ENCODE results near the gene ITPR2. TPM values are rescaled to one million over a fixed set of nuclear protein-coding genes. Genes with fewer than 3 reads are reported as not detected.

The ITPR2 gene
- total RNA-seq, 2 experiments from 2014 or later, result 28.8 to 29.9 TPM

DNA sequence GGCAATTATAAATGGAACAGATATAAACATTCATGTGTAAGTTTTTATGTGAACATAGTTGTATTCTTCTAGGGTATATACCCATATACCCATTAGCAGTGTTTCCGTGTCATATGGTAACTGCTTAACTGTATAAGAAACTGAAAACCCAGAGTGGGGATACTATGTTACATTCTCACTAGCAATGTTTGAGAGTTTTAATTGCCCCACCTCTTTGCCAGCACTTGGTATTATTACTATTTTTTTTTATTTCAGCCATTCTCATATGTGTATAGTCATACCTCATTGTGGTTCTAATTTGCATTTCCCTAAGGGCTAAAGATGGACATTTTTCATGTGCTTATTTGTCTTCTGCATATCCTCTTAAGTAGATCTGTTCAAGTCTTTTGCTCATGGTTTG is 28.7 kb upstream of the ITPR2 start:
- intact Hi-C loops (cut with DNase I, micrococcal nuclease), result no loop called here
- Histone ChIP-seq H3K36me3 (ENCODE audit: insufficient read depth, low read length) (no peaks in the 10 kb centered on the region), H3K4me1 (ENCODE audit: insufficient read depth, low read length) (no peaks in the 10 kb centered on the region), H3K27me3 (ENCODE audit: control insufficient read depth in 1 of 2, insufficient read depth in 2 of 2, low read length in 2 of 2) (no peaks in the 10 kb centered on the region), H3K9me3 (ENCODE audit: control insufficient read depth in 1 of 2, insufficient read depth in 1 of 2, low read length in 2 of 2) (no peaks in the 10 kb centered on the region), H3K4me3 (ENCODE audit: low read length) (no peak overlapping the region), H3K27ac (ENCODE audit: low read depth in 1 of 2, low read length in 2 of 2) (no peak overlapping the region)
- DNase-seq (no peak), ATAC-seq (ENCODE audit: poor library complexity) (no peak)
- no peak overlapping the region for H3K27ac Mint-ChIP-seq
- H3K4me3 Mint-ChIP-seq, result no peak overlapping the region
- H3K36me3 Mint-ChIP-seq (ENCODE audit: low read depth), result no peaks in the 10 kb centered on the region
- TF ChIP-seq CTCF (IDR thresholded peaks at IDR 0.05), result no peak
- ChIA-PET POLR2A (no interaction called here), CTCF (no interaction called here)
- no peaks in the 10 kb centered on the region for H3K9me3 Mint-ChIP-seq
- H3K4me1 Mint-ChIP-seq (ENCODE audit: low read depth), result peaks cover under 1% of the 10 kb centered on the region
- H3K27me3 Mint-ChIP-seq, result no peaks in the 10 kb centered on the region

DNA sequence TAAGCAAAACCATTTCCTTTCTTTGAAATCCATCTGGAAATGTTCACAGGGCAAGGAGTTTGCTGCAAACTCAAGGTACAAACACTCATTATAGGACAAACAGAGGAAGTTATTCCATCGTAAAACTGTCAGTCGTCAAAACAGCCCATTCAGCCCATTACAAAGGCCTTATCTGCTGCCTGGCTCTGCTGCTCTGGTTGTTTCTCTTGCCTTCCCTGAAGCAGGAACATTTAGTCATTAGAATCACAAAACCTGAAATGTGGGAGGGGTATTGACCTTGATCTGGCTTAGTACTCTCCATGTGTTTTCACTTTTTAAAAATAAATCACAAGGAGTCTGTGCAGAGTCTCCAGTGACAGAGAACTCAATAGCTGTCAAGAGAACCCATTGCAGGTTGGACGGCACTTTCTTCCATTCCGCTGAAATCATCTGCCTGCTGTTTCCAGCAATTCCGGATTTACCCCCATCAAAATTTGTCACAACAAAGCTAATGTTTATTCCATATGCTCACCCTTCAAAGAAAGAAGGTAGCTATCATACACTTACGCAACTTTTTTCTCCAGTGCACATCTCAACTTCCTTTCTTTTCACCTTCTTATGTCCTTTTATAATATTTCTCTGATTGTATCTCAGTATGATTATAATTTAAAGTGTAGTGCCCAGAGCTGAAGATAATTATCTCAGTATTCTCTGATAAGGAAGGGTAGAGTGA is 24.6 kb upstream of the ITPR2 start:
- H3K4me3 Mint-ChIP-seq, result no peak overlapping the region
- H3K27ac Mint-ChIP-seq, result no peak overlapping the region
- H3K4me1 ChIP-seq (ENCODE audit: insufficient read depth, low read length), result no peaks in the 10 kb centered on the region
- ChIA-PET POLR2A (interaction anchor here (1.3 kb wide), 1 partner anchor 25 kb away, joined by 3 read pairs; the partner anchor contains the start of gene ITPR2), CTCF (interaction anchor here (1.1 to 1.3 kb wide), 2 partner anchors 27 to 448 kb away, joined by 4 to 5 read pairs; no protein-coding TSS in a partner anchor)
- no peak overlapping the region for H3K4me3 ChIP-seq (ENCODE audit: low read length)
- no peak overlapping the region for H3K27ac ChIP-seq (ENCODE audit: low read depth in 1 of 2, low read length in 2 of 2)
- no peaks in the 10 kb centered on the region for H3K4me1 Mint-ChIP-seq (ENCODE audit: low read depth)
- no peaks in the 10 kb centered on the region for H3K9me3 Mint-ChIP-seq
- no peaks in the 10 kb centered on the region for H3K36me3 Mint-ChIP-seq (ENCODE audit: low read depth)
- ATAC-seq (ENCODE audit: poor library complexity) (no peak), DNase-seq (no peak)
- no peaks in the 10 kb centered on the region for H3K36me3 ChIP-seq (ENCODE audit: insufficient read depth, low read length)
- TF ChIP-seq CTCF (IDR thresholded peaks at IDR 0.05), result no peak
- intact Hi-C loops (cut with DNase I, micrococcal nuclease), result loop anchor here in 1 of 2 experiments (5.0 to 10.0 kb wide), 2 partner anchors 285 to 847 kb away; no protein-coding TSS in a partner anchor
- no peaks in the 10 kb centered on the region for H3K27me3 ChIP-seq (ENCODE audit: control insufficient read depth in 1 of 2, insufficient read depth in 2 of 2, low read length in 2 of 2)
- H3K27me3 Mint-ChIP-seq, result no peaks in the 10 kb centered on the region
- no peaks in the 10 kb centered on the region for H3K9me3 ChIP-seq (ENCODE audit: control insufficient read depth in 1 of 2, insufficient read depth in 1 of 2, low read length in 2 of 2)

GRCh38 chr12:26855337-26855736 is 22.3 kb upstream of the ITPR2 start:
- Mint-ChIP-seq H3K9me3 (no peaks in the 10 kb centered on the region), H3K4me1 (ENCODE audit: low read depth) (no peaks in the 10 kb centered on the region), H3K27ac (no peak overlapping the region), H3K4me3 (no peak overlapping the region), H3K27me3 (no peaks in the 10 kb centered on the region), H3K36me3 (ENCODE audit: low read depth) (no peaks in the 10 kb centered on the region)
- no peak for TF ChIP-seq CTCF (IDR thresholded peaks at IDR 0.05)
- no peak overlapping the region for H3K4me3 ChIP-seq (ENCODE audit: low read length)
- H3K4me1 ChIP-seq (ENCODE audit: insufficient read depth, low read length), result no peaks in the 10 kb centered on the region
- ChIA-PET POLR2A (interaction anchor here (0.7 kb wide), 1 partner anchor 161 kb away, joined by 4 read pairs; no protein-coding TSS in a partner anchor), CTCF (interaction anchor here (1.8 kb wide), 1 partner anchor 30 kb away, joined by 6 read pairs; no protein-coding TSS in a partner anchor)
- no peaks in the 10 kb centered on the region for H3K27me3 ChIP-seq (ENCODE audit: control insufficient read depth in 1 of 2, insufficient read depth in 2 of 2, low read length in 2 of 2)
- ATAC-seq (ENCODE audit: poor library complexity) (no peak), DNase-seq (no peak)
- intact Hi-C loops (cut with DNase I, micrococcal nuclease), result loop anchor here in 1 of 2 experiments (2.0 to 10.0 kb wide), 3 partner anchors 287 to 849 kb away; no protein-coding TSS in a partner anchor
- no peaks in the 10 kb centered on the region for H3K36me3 ChIP-seq (ENCODE audit: insufficient read depth, low read length)
- H3K27ac ChIP-seq (ENCODE audit: low read depth in 1 of 2, low read length in 2 of 2), result no peak overlapping the region
- H3K9me3 ChIP-seq (ENCODE audit: control insufficient read depth in 1 of 2, insufficient read depth in 1 of 2, low read length in 2 of 2), result no peaks in the 10 kb centered on the region
